Effector memory CD4-positive, alpha-beta T cell (primary cell): ENCODE results near the gene OPRM1.

Experiments used
- DNase-seq, 3 donors: peaks; one replicate each; pipeline ENCODE4 v3.0.0-alpha.2; 2020
- H3K27ac ChIP-seq: 2 replicates; pipeline ENCODE4 v1.7.0; 2013; ENCODE audit warnings: mild to moderate bottlenecking, low read length, moderate library complexity; ENCODE audit not compliant: insufficient read depth, poor library complexity, severe bottlenecking
- H3K27me3 ChIP-seq: replicated peaks from 2 replicates; pipeline ENCODE4 v1.7.0; 2013; ENCODE audit warnings: mild to moderate bottlenecking, low read length; ENCODE audit not compliant: insufficient read depth, control insufficient read depth, poor library complexity, severe bottlenecking
- H3K36me3 ChIP-seq: 2 replicates; pipeline ENCODE4 v1.7.0; 2013; ENCODE audit warnings: mild to moderate bottlenecking, low read length, moderate library complexity; ENCODE audit not compliant: control insufficient read depth, insufficient read depth
- H3K4me1 ChIP-seq: 2 replicates; pipeline ENCODE4 v1.7.0; 2013; ENCODE audit warnings: low read length, mild to moderate bottlenecking; ENCODE audit not compliant: control insufficient read depth, insufficient read depth, poor library complexity, severe bottlenecking
- H3K4me3 ChIP-seq: 2 replicates; pipeline ENCODE4 v1.7.0; 2013; ENCODE audit warnings: low read length, low read depth, mild to moderate bottlenecking; ENCODE audit not compliant: insufficient read depth, poor library complexity, severe bottlenecking
- H3K9me3 ChIP-seq: 2 replicates; pipeline ENCODE4 v1.7.0; 2013; ENCODE audit warnings: mild to moderate bottlenecking, low read length, moderate library complexity; ENCODE audit not compliant: control insufficient read depth

OPRM1 gene

DNA sequence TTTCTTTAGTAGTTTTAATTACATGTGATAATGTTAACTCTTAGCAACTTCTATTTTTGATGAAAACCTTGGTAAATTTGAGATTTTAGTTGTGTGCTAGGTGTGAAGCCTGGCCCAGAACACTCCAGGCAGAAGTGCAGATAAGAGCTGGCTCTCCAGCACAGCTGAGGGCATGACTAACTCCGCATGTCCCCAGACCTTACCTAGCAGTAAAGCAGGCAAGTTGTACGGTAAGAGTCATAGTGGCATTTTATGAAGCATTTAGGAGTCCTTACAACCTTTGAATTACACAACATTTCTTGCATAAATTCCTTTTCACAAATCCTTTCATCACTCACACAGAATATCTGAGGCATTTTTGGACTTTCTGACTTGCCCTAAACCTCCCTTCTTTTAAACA is 67.2 kb downstream of the OPRM1 start:
- no peak overlapping the region for H3K4me3 ChIP-seq

DNA sequence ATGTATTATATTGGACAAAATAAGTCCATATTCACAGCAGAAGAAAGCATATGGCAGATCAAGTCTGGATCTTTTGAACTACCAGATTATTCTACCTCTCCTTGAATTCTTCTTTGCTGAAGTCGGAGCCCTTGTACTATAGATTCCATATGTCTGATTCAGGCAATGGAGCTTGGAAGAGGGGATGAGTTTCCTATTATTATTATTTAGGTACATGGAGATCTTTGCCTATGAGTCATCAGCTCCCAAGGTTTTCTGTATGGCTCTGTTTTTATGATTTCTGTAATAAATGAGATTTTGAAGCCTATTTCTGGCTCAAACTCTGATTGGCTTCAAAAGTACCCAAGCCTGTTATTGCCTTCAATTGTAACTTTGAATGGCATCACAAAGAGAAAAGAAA is 72.0 kb downstream of the OPRM1 start:
- Histone ChIP-seq H3K27ac (no peak overlapping the region), H3K4me3 (no peak overlapping the region), H3K4me1 (no peaks in the 10 kb centered on the region), H3K27me3 (no peaks in the 10 kb centered on the region), H3K36me3 (no peaks in the 10 kb centered on the region), H3K9me3 (no peaks in the 10 kb centered on the region)
- DNase-seq, result no peak

More for the DNA sequence above, 67.2 kb downstream of the OPRM1 start:
- Histone ChIP-seq H3K36me3 (no peaks in the 10 kb centered on the region), H3K27ac (no peak overlapping the region), H3K27me3 (no peaks in the 10 kb centered on the region), H3K4me1 (no peaks in the 10 kb centered on the region), H3K9me3 (no peaks in the 10 kb centered on the region)
- no peak for DNase-seq

DNA sequence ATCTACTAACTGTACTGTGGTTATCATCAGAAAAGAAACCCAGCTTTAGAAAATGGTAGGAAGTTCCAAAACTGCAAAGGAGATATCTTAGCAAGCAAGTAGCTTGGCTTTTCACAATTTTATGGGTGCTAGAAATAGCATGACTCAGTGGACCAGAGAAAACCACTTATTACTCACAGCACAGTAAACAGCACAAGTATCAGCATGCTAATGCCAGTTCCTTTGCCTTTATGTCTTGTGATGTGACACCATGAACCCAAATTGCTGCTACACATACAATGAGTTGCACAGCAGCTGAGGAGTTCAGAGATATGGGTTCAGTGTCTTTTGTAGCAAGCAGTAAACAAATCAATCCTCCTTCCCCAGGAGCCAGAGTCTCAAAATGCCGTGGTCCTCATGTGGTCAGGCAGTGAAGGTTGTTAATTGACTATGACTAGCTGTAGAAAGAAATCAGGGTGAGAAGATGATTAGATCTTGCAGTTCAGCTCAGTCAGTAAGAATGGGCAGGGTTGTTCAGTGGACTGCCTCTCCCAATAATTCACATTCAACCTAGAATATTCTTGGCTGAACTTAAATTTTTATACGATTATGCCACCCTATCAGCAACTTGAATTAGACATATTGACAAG is 73.3 kb downstream of the OPRM1 start:
- no peak overlapping the region for H3K27ac ChIP-seq
- no peaks in the 10 kb centered on the region for H3K36me3 ChIP-seq
- H3K9me3 ChIP-seq, result no peaks in the 10 kb centered on the region
- H3K27me3 ChIP-seq, result no peaks in the 10 kb centered on the region
- DNase-seq, result no peak
- no peaks in the 10 kb centered on the region for H3K4me1 ChIP-seq
- H3K4me3 ChIP-seq, result no peak overlapping the region

DNA sequence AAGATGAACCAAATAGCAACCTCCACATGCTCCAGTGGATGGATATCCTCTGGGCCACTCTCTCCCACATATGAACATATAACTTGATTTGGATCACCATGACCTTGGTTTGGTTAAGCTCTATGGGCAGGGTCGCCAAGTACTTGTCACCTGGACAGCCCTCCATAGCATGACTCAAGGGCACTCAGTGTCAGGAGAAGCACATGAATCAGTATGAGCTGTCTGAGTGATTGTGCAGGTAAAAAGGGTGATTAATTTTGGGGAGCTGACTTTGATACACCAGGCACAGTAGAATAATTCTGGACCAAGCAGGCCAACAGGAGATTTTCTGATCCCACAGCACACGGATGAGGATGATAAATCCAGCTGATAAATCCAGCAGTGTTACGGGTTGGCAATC is 74.4 kb downstream of the OPRM1 start:
- Histone ChIP-seq H3K4me1 (no peaks in the 10 kb centered on the region), H3K27ac (no peak overlapping the region), H3K36me3 (no peaks in the 10 kb centered on the region), H3K4me3 (no peak overlapping the region), H3K9me3 (no peaks in the 10 kb centered on the region), H3K27me3 (no peaks in the 10 kb centered on the region)
- no peak for DNase-seq

DNA sequence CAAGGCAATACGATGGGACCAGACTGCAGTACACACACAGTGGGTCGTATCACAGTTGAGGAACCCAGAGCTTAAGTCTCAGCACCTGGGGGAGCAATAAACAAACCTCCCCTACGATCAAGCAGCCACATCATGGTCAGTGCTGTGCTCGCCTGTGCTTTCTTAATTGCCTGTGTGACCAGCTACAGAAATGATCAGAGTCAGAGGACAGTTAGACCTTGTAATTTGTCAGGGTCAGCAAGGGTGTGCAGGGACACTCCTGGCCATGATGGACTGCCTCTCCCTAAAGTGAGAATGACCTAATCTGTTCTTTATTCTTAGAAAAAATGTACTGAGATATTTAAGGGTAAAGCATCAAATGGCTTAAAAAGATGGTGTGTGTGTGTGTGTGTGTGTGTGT is 78.4 kb downstream of the OPRM1 start:
- Histone ChIP-seq H3K4me3 (no peak overlapping the region), H3K36me3 (no peaks in the 10 kb centered on the region), H3K9me3 (no peaks in the 10 kb centered on the region), H3K4me1 (no peaks in the 10 kb centered on the region), H3K27me3 (no peaks in the 10 kb centered on the region), H3K27ac (no peak overlapping the region)
- no peak for DNase-seq

DNA sequence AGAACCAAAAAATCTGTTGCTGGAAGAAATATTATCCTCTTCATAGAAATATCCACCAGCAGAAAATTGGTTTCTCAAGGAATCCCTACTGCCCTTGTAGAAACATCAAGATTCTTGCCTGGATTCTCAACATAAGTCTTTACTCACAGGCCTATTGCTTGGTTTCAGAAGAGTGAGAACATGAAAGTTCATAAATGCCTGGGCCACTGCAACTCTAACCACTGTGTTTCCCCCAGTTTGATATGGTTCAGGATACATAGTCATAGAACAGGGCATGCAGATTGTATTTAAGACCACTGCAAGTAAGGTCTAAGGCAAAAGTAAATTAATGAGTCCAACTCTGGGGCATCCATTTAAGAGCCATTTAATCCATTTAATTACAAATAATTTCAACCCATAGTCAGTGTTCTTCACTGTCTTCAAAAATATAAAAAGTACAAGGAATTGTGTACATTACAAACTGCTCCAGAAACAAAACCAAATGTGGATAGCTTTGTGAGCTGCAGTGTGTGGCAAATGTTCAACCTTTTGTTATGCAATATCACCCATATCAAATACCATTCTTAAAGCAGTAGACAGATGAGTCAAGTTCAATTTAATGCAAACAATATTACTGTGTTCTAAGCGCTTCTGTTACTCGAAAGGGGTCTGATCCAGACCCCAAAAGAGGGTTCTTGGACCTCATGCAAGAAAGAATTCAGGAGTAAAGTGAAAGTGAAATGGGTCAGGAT is 83.3 kb downstream of the OPRM1 start:
- Histone ChIP-seq H3K36me3 (no peaks in the 10 kb centered on the region), H3K4me1 (no peaks in the 10 kb centered on the region), H3K4me3 (no peak overlapping the region), H3K9me3 (no peaks in the 10 kb centered on the region), H3K27me3 (no peaks in the 10 kb centered on the region), H3K27ac (no peak overlapping the region)
- no peak for DNase-seq

DNA sequence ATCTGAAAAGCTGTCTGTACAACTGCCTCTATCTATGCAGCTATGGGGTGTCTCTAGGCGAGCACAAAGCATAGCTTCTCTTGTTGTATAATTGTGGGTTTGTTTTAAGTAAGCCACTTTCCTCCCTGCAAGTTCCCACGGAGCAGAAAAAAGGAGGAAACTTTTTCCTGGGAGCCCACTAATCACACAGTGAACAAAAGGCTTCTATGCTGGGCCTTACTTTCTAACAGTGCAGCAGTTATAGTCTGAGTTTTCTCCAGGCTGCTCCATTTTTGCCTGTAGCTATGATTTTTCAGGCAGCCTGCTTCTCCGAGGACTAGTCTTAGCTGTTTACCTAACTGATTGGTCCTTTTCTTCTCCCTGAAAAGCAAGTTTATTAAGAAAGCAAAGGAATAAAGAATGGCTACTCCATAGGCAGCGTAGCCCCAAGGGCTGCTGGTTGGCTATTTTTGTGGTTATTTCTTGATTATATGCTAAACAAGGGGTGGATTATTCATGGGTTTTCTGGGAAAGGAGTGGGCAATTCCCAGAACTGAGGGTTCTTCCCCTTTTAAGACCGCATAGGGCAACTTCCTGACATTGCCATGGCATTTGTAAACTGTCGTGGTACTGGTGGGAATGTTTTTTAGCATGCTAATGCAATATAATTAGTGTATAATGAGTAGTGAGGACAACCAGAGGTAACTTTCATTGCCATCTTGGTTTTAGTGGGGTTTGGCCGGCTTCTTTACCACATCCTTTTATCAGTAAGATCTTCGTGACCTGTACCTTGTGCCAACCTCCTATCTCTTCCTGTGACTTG is 84.3 kb downstream of the OPRM1 start:
- no peaks in the 10 kb centered on the region for H3K27me3 ChIP-seq
- H3K36me3 ChIP-seq, result no peaks in the 10 kb centered on the region
- no peak for DNase-seq
- no peaks in the 10 kb centered on the region for H3K9me3 ChIP-seq
- H3K4me1 ChIP-seq, result no peaks in the 10 kb centered on the region
- no peak overlapping the region for H3K27ac ChIP-seq
- no peak overlapping the region for H3K4me3 ChIP-seq

DNA sequence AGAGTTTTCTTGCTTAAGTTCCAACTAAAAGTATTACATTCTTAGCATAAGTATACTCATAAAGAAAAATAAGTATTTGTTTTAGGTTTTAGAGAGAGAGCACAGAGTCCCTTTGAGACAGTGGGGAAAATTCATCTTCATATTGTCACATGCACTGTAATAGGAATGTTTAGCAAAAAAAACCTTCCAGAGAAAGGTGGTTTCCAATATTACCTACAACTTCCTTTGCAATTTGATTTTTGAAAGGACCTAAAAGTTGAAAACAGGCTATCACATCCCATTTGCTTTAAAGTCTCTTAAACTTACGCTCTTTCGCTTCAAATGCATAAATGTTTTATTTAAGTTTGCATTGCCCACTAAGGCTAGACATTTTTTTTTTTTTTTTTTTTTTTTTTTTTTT is 86.4 kb downstream of the OPRM1 start:
- no peaks in the 10 kb centered on the region for H3K27me3 ChIP-seq
- DNase-seq, result no peak

DNA sequence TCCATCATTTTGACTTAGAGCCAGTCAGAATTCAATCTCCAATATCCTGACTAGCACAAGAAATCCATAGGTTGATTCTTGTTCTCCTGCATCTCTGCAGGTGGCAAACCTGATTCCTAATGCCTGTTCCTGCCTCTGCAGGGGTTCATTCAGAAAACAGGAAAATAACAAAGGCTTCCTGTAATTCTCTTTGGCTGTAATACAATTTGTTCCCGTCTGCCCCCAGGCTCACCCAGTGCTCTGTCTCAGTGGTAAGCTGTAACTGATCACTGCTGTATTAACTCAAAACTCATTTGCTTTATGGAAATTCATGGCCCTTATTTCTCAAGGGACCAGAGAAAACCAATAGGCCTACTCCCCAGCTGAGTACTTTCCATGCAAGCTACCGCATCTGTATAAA is 88.6 kb downstream of the OPRM1 start:
- no peak overlapping the region for H3K27ac ChIP-seq
- H3K4me1 ChIP-seq, result no peaks in the 10 kb centered on the region
- H3K9me3 ChIP-seq, result no peaks in the 10 kb centered on the region
- no peaks in the 10 kb centered on the region for H3K36me3 ChIP-seq
- H3K27me3 ChIP-seq, result no peaks in the 10 kb centered on the region
- no peak overlapping the region for H3K4me3 ChIP-seq
- no peak for DNase-seq

More for the DNA sequence above, 86.4 kb downstream of the OPRM1 start:
- Histone ChIP-seq H3K27ac (no peak overlapping the region), H3K4me1 (no peaks in the 10 kb centered on the region), H3K4me3 (no peak overlapping the region), H3K9me3 (no peaks in the 10 kb centered on the region), H3K36me3 (no peaks in the 10 kb centered on the region)
